GM13976 (cell line): ENCODE measurements around the gene NKX2-2.

Source experiments
- DNase-seq: peaks from one replicate; pipeline ENCODE4 v3.0.0; 2012; ENCODE audit warnings: low spot score
- CTCF ChIP-seq: IDR thresholded peaks from 2 replicates; pipeline ENCODE4 v1.5.1; 2012; ENCODE audit warnings: borderline replicate concordance, mild to moderate bottlenecking; ENCODE audit not compliant: insufficient read depth; ENCODE audit errors: extremely low read depth, missing control alignments, control extremely low read depth
- in situ Hi-C: fragments of 300-500 bp; cut with MboI; formaldehyde crosslinking; loops from one replicate; pipeline ENCODE4 v1.12.0; 2022; ENCODE audit warnings: low sequenced_read_pairs, mixed read lengths, inconsistent platforms; ENCODE audit not compliant: unreplicated experiment

Gene NKX2-2

DNA sequence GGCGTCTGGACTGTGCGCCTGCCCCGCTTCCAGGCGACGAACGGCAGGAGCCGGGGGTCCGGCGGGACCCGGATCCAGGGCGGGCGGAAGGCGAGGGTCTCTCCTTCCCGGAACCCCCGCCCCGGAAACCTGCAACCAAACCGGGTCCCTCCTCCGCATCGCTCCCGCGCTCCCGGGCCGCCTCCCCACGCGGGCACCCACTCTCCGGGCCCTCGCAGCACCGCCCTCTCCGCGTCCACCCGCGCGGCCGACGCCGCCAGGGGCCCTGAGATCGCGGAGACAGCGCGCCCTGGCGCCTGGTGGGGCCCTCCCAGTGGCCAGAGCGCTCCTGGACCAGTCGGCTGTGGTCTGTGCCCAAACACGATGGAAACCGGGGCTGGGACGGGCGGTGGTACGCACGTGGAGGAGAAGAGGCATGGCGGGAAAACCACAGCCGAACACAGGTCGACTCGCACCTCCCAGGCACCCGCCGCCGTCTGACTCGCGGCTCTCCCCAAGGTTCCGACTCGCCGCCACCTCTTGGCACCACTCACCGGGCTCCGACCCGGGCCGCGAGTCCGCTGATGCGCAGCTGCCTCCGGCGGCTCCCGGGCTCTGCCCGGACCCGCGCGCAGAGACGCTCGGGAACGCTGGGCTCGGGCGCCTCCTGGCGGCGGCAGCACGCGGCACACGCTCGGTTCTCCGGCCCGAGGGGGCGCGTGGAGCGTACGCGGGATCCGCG lies 7.9 kb downstream of the NKX2-2 start:
- DNase-seq: peak; percentile 81
- in situ Hi-C loops: loop anchor here (10.0 to 25.0 kb wide), 3 partner anchors 394 to 1144 kb away; partner anchors contain the start of genes INSM1 and LINC00237
- TF ChIP-seq CTCF: peak; percentile 81

GRCh38 chr20:21505161-21505809 lies 8.6 kb downstream of the NKX2-2 start:
- in situ Hi-C loops: loop anchor here (10.0 to 25.0 kb wide), 3 partner anchors 393 to 1143 kb away; partner anchors contain the start of genes INSM1 and LINC00237
- TF ChIP-seq CTCF: peak; percentile 97
- peak; percentile 86 for DNase-seq

DNA sequence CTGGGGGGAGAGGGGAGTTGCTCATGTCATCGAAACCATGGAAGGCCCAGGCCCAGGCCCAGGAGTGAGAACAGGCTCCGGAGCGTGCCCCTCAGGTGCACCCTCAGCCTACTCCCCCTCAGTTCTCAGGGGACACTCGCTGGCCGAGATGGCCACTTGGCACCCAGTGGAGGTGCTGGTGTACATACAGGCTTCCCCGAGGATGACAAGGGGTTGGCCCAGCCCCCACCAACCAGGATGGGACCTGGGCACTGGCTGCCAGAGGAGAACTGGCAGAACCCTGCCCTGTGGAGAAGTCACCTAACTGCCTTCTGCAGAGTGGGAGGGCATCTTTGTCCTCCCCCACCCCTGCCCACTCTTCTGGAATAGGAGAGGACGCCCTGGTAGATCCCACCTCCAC lies 9.5 kb downstream of the NKX2-2 start:
- DNase-seq: peak; percentile 19
- in situ Hi-C loops: loop anchor here (5.0 to 25.0 kb wide), 4 partner anchors 267 to 1142 kb away; partner anchors contain the start of genes INSM1 and LINC00237
- TF ChIP-seq CTCF: no peak

DNA sequence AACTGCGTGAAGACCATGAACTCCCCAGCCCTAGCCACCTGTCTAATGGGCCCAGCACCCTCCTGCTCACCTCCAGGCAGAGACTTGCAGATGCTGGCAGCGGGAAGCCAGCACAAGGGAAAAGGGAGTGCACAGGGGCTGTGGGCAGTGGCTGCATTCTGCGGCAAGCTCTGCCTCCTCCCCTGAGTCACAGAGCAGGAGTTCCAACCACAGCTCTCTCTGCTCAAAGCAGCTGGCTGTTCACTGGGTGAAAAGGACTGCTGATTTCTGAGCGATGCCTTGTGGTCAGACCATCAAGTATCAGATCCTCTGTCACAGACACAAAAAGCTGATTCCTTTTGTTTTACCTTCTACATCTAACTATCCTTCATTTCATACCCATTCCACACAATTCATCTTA lies 10.5 kb downstream of the NKX2-2 start:
- peak; percentile 70 for DNase-seq
- no peak for TF ChIP-seq CTCF
- in situ Hi-C loops: loop anchor here (5.0 to 25.0 kb wide), 4 partner anchors 266 to 1141 kb away; partner anchors contain the start of genes INSM1 and LINC00237

DNA sequence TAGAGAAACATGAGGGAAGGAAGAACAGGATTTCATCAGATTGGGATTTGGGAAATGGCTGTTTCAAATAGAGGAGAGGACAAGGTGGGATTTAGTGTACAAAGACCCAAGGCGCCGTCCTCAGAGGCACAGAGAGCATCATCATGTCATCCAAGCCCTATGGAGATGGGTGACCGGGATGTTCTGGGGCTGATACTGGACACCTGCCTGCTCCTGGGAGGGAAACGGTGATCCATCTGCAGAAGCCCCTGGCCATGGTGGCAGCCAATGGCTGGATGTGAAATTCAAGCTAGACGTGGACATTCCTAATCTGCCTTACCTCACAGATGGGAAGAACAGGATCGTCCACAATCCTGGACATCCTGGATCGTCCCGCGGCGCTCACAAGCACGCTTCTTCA lies 12.7 kb downstream of the NKX2-2 start:
- in situ Hi-C loops: loop anchor here (5.0 to 25.0 kb wide), 4 partner anchors 264 to 1139 kb away; partner anchors contain the start of genes INSM1 and LINC00237
- DNase-seq: no peak
- TF ChIP-seq CTCF: no peak

DNA sequence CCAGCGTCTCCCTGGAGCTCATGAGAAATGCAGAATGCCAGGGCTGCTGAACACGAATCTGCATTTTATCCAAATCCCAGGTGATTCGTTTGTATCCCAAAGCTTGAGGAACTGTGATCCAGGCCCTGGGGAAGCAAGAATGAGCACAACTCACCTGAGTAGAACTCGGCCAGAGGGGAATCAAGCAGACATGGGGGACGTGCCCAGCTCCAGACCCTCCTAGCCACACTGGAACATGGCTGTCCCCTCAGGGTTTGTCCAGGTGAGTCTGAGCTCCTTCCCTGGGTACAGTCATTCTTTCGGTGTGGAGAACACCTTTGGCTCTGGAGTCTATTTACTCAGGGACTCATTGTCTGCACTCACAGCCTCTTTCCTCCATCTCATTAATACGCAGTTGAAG lies 13.3 kb downstream of the NKX2-2 start:
- DNase-seq: no peak
- TF ChIP-seq CTCF: no peak
- in situ Hi-C loops: loop anchor here (5.0 to 25.0 kb wide), 4 partner anchors 263 to 1138 kb away; partner anchors contain the start of genes INSM1 and LINC00237
